Heart left ventricle (tissue), 16 donors: Measurements from ENCODE around the gene WWOX. TPM values are rescaled to one million over a fixed set of nuclear protein-coding genes. Genes with fewer than 3 reads are reported as not detected.

Experiments
- ATAC-seq, 4 donors: fragments of 200-7000 bp; cut with Tn5 transposase; one replicate each; pipeline ENCODE4 v1.9.1; 2020 to 2022; ENCODE audit warnings: moderate library complexity in 4 of 4, mild to moderate bottlenecking in 3 of 4, moderate number of reproducible peaks in 1 of 4
- DNase-seq, 5 donors: peaks; one replicate each; pipeline ENCODE4 v3.0.0-alpha.2; 2020
- H3K27ac ChIP-seq, 12 donors: fragments of 200-600 bp; sonication (generic) in 4 of 12; one replicate each; pipeline versions ENCODE4 v1.5.0 to v1.8.0; 2016 to 2022; ENCODE audit warnings: mild to moderate bottlenecking in 2 of 12
- H3K27me3 ChIP-seq, 9 donors: fragments of 200-600 bp; sonication (generic) in 2 of 9; one replicate each; pipeline versions ENCODE4 v1.5.1 to v1.8.0; 2016 to 2022; ENCODE audit warnings: mild to moderate bottlenecking in 3 of 9
- H3K36me3 ChIP-seq, 9 donors: fragments of 200-600 bp; sonication (generic) in 2 of 9; one replicate each; pipeline versions ENCODE4 v1.5.0 to v1.8.0; 2018 to 2022; ENCODE audit warnings: mild to moderate bottlenecking in 2 of 9
- H3K4me1 ChIP-seq, 12 donors: fragments of 200-600 bp; sonication (generic) in 4 of 12; one replicate each; pipeline versions ENCODE4 v1.5.0 to v1.8.0; 2016 to 2022; ENCODE audit warnings: mild to moderate bottlenecking in 3 of 12
- H3K4me3 ChIP-seq, 12 donors: fragments of 200-600 bp; sonication (generic) in 4 of 12; one replicate each; pipeline versions ENCODE4 v1.5.0 to v1.8.0; 2017 to 2022; ENCODE audit warnings: mild to moderate bottlenecking in 9 of 12, moderate library complexity in 4 of 12
- H3K9me3 ChIP-seq, 12 donors: fragments of 200-600 bp; sonication (generic) in 4 of 12; one replicate each; pipeline versions ENCODE4 v1.5.0 to v1.8.0; 2016 to 2022; ENCODE audit warnings: mild to moderate bottlenecking in 1 of 12
- POLR2A ChIP-seq, 2 donors: fragments of 450-650 bp; IDR thresholded peaks; one replicate each; pipeline ENCODE4 v1.6.1; 2017; ENCODE audit warnings: antibody characterized with exemption in 2 of 2, mild to moderate bottlenecking in 2 of 2, moderate library complexity in 2 of 2
- WGBS, 4 donors: extraction: QIAGEN DNeasy Blood & Tissue Kit in 2 of 4; methylation state at CpG; one replicate each; pipeline versions ENCODE4 v1.1.5 to v1.1.7; 2013 to 2018; 5-methylcytosine and 5-hydroxymethylcytosine counted together
- intact Hi-C, 10 donors: fragments of 100-400 bp; cut with DNase I; formaldehyde crosslinking; loops; one replicate each; pipeline versions ENCODE4 v1.11.1 to v1.14.2; 2022
- polyA plus RNA-seq, 2 donors: library from polyadenylated mRNA; stranded (reverse); fragments of 200-250 nt; gene quantifications; one replicate each; pipeline ENCODE4 v1.2.3, GENCODE V29; 2013
- total RNA-seq, 9 donors: library from RNA; depleted of rRNA in 2 of 9; stranded (reverse); fragments of >200 nt in 2 of 9; fragmentation: NEBNext Ultra II Directional in 3 of 9; extraction: Animal tissue kit (Norgen Biotek cat#: 25700) in 3 of 9; gene quantifications; one replicate each; pipeline versions ENCODE4 v1.1.0 to v1.2.4, GENCODE V29; 2016 to 2023
- TF ChIP-seq, protein P1 (sequence below), 12 donors: fragments of 200-600 bp; sonication (generic) in 4 of 12; IDR thresholded peaks; one replicate each; pipeline versions ENCODE4 v1.5.0 to v1.8.0; 2018 to 2022; ENCODE audit warnings: antibody characterized with exemption in 12 of 12, mild to moderate bottlenecking in 5 of 12
- donor health status: ischemic (EF 13 %, LVEDD 7.1; RV severe dilation, severe dysfunction).
- donor health status: healthy with polysubstance abuse.
- donor health status: DM: no; HTN: yes; CAD: no.
- donor health status: DM: no; HTN: no; CAD: no.
- donor health status: ischemic (EF 25% LVEDD 6.9; RV normal size, moderate dysfunction).
- donor health status: ischemic (EF 25% LVEDD 5.7; RV mildly dilated, moderate dysfunction).
- donor health status: healthy.
- donor health status: DM: yes; HTN: yes; CAD: no.
- donor health status: ischemic (EF 35%, LVEDD 5.7; RV mildly dilated, moderate dysfunction).
- donor health status: nonischemic (EF 11% LVEDD 7.7; RV severe dilation, severe dysfunction).
- donor health status: DM: yes; HTN: yes; CAD: no.
- donor health status: PGD.
- donor health status: ischemic (EF 29% LVEDD 5.4; RV normal size, mild dysfunction).
- donor health status: nonischemic (EF 23%, LVEDD 6.1; RV moderate dilation, normal function).

The WWOX gene
- total and polyA plus RNA-seq, 11 donors = 4.3 to 18.3 (median 9.1) TPM

DNA sequence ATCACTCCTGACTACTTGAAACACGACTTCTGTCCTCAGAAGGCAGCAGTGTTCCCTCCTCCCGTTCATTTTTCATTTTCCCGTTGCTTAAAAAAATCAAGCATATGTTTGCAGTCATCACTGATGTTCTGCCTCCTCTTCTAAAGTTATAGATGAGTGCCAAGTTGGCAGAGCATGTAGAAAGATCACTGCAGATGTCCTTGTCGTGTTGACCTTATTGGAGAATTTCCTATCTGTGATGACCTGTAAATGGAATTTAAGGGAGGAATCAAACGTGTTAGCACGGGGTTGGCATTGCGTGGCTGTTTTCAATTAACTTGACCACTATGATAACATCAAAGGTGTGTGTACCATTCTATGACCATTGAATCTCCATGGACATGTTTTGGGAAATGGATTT is 396.7 kb downstream of the WWOX start:
- peaks cover 0 to 8% (median 0%) of the 10 kb centered on the region in 12 donors for H3K4me1 ChIP-seq
- no peak overlapping the region for H3K4me3 ChIP-seq
- TF ChIP-seq, protein P1, sequence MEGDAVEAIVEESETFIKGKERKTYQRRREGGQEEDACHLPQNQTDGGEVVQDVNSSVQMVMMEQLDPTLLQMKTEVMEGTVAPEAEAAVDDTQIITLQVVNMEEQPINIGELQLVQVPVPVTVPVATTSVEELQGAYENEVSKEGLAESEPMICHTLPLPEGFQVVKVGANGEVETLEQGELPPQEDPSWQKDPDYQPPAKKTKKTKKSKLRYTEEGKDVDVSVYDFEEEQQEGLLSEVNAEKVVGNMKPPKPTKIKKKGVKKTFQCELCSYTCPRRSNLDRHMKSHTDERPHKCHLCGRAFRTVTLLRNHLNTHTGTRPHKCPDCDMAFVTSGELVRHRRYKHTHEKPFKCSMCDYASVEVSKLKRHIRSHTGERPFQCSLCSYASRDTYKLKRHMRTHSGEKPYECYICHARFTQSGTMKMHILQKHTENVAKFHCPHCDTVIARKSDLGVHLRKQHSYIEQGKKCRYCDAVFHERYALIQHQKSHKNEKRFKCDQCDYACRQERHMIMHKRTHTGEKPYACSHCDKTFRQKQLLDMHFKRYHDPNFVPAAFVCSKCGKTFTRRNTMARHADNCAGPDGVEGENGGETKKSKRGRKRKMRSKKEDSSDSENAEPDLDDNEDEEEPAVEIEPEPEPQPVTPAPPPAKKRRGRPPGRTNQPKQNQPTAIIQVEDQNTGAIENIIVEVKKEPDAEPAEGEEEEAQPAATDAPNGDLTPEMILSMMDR (IDR thresholded peaks at IDR 0.05) = no peak
- no peak for TF ChIP-seq POLR2A (IDR thresholded peaks at IDR 0.05)
- H3K9me3 ChIP-seq = no peaks in the 10 kb centered on the region
- intact Hi-C loops = no loop called here
- H3K27me3 ChIP-seq = no peaks in the 10 kb centered on the region
- H3K36me3 ChIP-seq = no peaks in the 10 kb centered on the region
- ATAC-seq = no peak
- no peak overlapping the region for H3K27ac ChIP-seq
- 88 to 95% (median 91%) methylated on average over 7 of the region's 7 CpGs for WGBS, 4 donors
- no peak for DNase-seq

DNA sequence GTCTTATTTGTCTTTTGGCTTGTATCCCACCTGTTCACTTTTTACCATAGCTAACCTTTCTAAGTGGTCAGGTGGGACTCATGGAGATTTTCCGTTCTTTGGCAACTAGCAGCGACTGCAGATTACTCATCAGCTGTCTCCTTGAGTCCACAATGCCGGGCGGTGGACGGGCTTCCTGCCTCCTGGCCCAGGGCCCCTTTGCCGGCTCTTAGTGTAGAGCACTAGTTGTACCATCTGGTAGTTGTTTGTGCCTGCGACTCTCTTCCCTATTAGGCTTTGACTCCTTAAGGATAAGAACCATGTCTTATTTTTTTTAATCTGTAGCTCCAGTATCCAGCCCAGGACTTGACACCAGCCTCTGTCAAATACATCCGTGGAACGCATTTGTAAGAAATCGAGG is 399.9 kb downstream of the WWOX start:
- intact Hi-C loops = no loop called here
- Histone ChIP-seq H3K9me3 (no peaks in the 10 kb centered on the region), H3K27me3 (no peaks in the 10 kb centered on the region), H3K36me3 (no peaks in the 10 kb centered on the region), H3K4me1 (peaks cover 0 to 18% (median 5%) of the 10 kb centered on the region in 12 donors), H3K27ac (peak overlapping the region in 1 of 12 donors; percentile 18), H3K4me3 (no peak overlapping the region)
- 71 to 80% (median 73%) methylated on average over 10 of the region's 10 CpGs for WGBS, 4 donors
- DNase-seq (no peak), ATAC-seq (peak in 2 of 4 donors; percentile 34 to 38)
- TF ChIP-seq, protein P1 (IDR thresholded peaks at IDR 0.05) = no peak
- TF ChIP-seq POLR2A (IDR thresholded peaks at IDR 0.05) = no peak

DNA sequence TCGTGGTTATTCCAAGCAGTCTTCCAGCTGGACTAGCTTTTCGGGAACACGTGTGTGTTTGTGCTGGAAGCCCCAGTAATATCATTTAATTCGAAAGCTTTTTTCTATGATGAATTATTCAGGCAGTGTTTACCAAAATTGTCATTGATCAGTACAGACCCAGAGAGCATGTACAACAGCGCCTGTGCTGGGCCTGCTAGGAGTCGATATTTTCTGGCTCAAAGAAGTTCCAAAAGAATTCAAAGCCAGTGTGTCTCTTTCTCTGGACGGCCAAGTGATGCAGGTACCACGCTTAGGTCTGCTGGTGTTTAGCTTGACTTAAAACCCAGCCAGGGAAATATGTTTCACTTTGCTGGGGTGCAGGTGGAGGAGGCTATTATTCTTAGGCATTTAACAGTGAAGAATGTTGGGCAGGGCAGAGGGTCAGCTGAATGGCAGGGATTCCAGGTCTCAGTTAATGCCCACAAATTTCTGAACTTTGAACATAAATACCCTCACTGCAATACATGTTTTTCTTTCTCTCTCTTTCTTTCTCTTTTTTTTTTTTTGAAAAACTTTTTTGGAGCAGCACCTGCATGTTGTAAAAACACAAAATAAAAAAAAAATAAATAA is 401.3 kb downstream of the WWOX start:
- Histone ChIP-seq H3K27me3 (no peaks in the 10 kb centered on the region), H3K27ac (no peak overlapping the region), H3K9me3 (no peaks in the 10 kb centered on the region), H3K36me3 (no peaks in the 10 kb centered on the region), H3K4me1 (peaks cover 0 to 30% (median 8%) of the 10 kb centered on the region in 12 donors), H3K4me3 (no peak overlapping the region)
- intact Hi-C loops = loop anchor here in 8 of 10 donors (5.0 to 10.0 kb wide), 9 partner anchors 184 to 1584 kb away; partner anchors contain the start of gene MAF (in 4 of the 8)
- no peak for TF ChIP-seq POLR2A (IDR thresholded peaks at IDR 0.05)
- TF ChIP-seq, protein P1 (IDR thresholded peaks at IDR 0.05) = no peak
- no peak for ATAC-seq
- WGBS, 4 donors = 94 to 97% (median 96%) methylated on average over 8 of the region's 8 CpGs
- DNase-seq = no peak

DNA sequence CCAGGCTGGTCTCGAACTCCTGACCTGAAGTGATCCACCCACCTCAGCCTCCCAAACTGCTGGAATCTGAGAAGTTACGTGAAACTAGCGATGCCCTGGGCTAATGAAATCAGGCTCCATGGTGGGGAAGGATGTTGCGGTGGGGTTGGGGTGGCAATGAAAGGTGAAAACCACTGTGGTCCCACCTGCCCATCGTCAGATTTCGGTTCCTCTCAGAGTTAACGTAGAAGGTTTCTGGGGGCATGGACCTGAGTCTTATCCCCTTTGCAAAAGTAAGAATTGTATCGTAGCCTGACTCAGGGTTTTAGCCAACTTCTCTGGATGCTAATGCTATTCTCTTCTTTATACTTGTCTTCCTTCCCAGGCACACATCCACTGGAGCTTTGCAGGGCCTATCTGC is 402.3 kb downstream of the WWOX start:
- Histone ChIP-seq H3K36me3 (no peaks in the 10 kb centered on the region), H3K4me3 (no peak overlapping the region), H3K4me1 (peaks cover 0 to 40% (median 10%) of the 10 kb centered on the region in 12 donors), H3K27ac (no peak overlapping the region), H3K27me3 (no peaks in the 10 kb centered on the region), H3K9me3 (no peaks in the 10 kb centered on the region)
- WGBS, 4 donors = 95 to 98% (median 96%) methylated on average over 8 of the region's 8 CpGs
- ATAC-seq (no peak), DNase-seq (no peak)
- intact Hi-C loops = loop anchor here (2.0 to 10.0 kb wide), 11 partner anchors 183 to 1583 kb away; partner anchors contain the start of gene MAF (in 4 of the 10)
- no peak for TF ChIP-seq POLR2A (IDR thresholded peaks at IDR 0.05)
- TF ChIP-seq, protein P1 (IDR thresholded peaks at IDR 0.05) = no peak
